ENCODE results near the gene DUSP6. TPM values are rescaled to one million over a fixed set of nuclear protein-coding genes. Genes with fewer than 3 reads are reported as not detected.
A peak's percentile ranks its signal among the peaks of the same experiment; 100 is the strongest.

The DUSP6 gene
- total RNA-seq, 1 donor from 2014 or later, result 108 TPM

- Mint-ChIP-seq H3K27ac (peak overlapping the region; percentile 96), H3K4me3 (peak overlapping the region; percentile 83), H3K36me3 (ENCODE audit: low read depth) (peaks cover 22% of the 10 kb centered on the region), H3K27me3 (ENCODE audit: insufficient read depth) (peaks cover 5% of the 10 kb centered on the region), H3K4me1 (ENCODE audit: low read depth) (peaks cover 33% of the 10 kb centered on the region), H3K9me3 (no peaks in the 10 kb centered on the region)
- intact Hi-C loops (cut with micrococcal nuclease), result loop anchor here (1.0 to 5.0 kb wide), 6 partner anchors 21 to 508 kb away; no protein-coding TSS in a partner anchor
- DNase-seq (ENCODE audit: low spot score), result peak; percentile 75
These were observed 1.7 kb upstream of the DUSP6 start for GRCh38 chr12:89353823-89354611.

GRCh38 chr12:89353188-89353822 is 1.0 kb upstream of the DUSP6 start:
- intact Hi-C loops (cut with micrococcal nuclease), result loop anchor here (2.0 to 5.0 kb wide), 2 partner anchors 93 to 509 kb away; no protein-coding TSS in a partner anchor
- H3K9me3 Mint-ChIP-seq, result no peaks in the 10 kb centered on the region
- peak; percentile 38 for DNase-seq (ENCODE audit: low spot score)
- peaks cover 29% of the 10 kb centered on the region for H3K36me3 Mint-ChIP-seq (ENCODE audit: low read depth)
- H3K27ac Mint-ChIP-seq, result peak overlapping the region; percentile 97
- H3K4me1 Mint-ChIP-seq (ENCODE audit: low read depth), result peaks cover 40% of the 10 kb centered on the region
- peaks cover 5% of the 10 kb centered on the region for H3K27me3 Mint-ChIP-seq (ENCODE audit: insufficient read depth)
- peak overlapping the region; percentile 98 for H3K4me3 Mint-ChIP-seq

- Mint-ChIP-seq H3K4me1 (ENCODE audit: low read depth) (peaks cover 51% of the 10 kb centered on the region), H3K27ac (peak overlapping the region; percentile 97), H3K27me3 (ENCODE audit: insufficient read depth) (peaks cover 1% of the 10 kb centered on the region), H3K9me3 (no peaks in the 10 kb centered on the region), H3K4me3 (peak overlapping the region; percentile 98), H3K36me3 (ENCODE audit: low read depth) (peaks cover 40% of the 10 kb centered on the region)
- DNase-seq (ENCODE audit: low spot score), result no peak
- intact Hi-C loops (cut with micrococcal nuclease), result loop anchor here (1.0 to 5.0 kb wide), 15 partner anchors 18 to 1210 kb away; partner anchors contain the start of genes CEP290, POC1B and TMTC3
These were observed 134 bp downstream of the DUSP6 start for GRCh38 chr12:89352242-89352491.

DNA sequence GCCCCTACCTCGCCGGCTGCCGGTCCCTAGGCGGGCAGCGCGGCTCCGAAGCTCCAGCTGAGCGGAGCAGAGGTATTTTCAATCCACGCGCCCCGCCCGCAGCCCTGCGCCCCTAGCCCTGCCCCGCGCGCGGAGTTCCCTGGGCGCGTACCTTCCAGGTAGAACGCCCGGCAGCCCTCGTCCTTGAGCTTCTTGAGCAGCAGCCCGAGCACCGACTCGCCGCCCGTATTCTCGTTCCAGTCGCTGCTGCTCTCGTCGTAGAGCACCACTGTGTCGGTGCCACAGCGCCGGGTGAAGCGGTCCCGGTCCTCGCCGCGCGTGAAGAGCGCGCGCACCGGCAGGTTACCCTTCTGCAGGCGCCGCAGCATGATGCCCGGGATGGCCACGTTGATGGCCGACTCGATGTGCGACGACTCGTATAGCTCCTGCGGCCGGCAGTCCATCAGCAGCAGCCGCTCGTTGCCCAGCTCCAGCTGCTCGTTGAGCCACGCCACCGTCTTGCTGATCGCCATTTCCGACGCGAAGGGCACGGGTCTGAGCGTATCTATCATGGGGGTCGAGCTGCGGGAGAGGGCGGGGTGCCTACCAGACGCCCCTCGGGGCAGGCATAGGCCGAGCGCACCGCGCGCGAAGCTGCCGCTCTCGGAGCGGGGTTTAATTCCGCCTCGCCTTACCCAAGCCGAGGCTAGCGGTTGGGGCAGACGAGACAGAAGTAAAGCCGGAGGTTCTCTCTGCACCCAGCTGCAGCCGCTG is 636 bp downstream of the DUSP6 start:
- Mint-ChIP-seq H3K4me1 (ENCODE audit: low read depth) (peaks cover 56% of the 10 kb centered on the region), H3K27ac (peak overlapping the region; percentile 97), H3K9me3 (no peaks in the 10 kb centered on the region), H3K27me3 (ENCODE audit: insufficient read depth) (no peaks in the 10 kb centered on the region), H3K36me3 (ENCODE audit: low read depth) (peaks cover 42% of the 10 kb centered on the region), H3K4me3 (peak overlapping the region; percentile 98)
- intact Hi-C loops (cut with micrococcal nuclease), result loop anchor here (1.0 to 5.0 kb wide), 15 partner anchors 17 to 1209 kb away; partner anchors contain the start of genes CEP290, POC1B and TMTC3
- DNase-seq (ENCODE audit: low spot score), result peak; percentile 37

GRCh38 chr12:89350630-89351488 is 1.4 kb downstream of the DUSP6 start:
- Mint-ChIP-seq H3K4me3 (peak overlapping the region; percentile 98), H3K27ac (peak overlapping the region; percentile 97), H3K36me3 (ENCODE audit: low read depth) (peaks cover 47% of the 10 kb centered on the region), H3K4me1 (ENCODE audit: low read depth) (peaks cover 62% of the 10 kb centered on the region), H3K27me3 (ENCODE audit: insufficient read depth) (no peaks in the 10 kb centered on the region), H3K9me3 (no peaks in the 10 kb centered on the region)
- DNase-seq (ENCODE audit: low spot score), result peak; percentile 35
- intact Hi-C loops (cut with micrococcal nuclease), result loop anchor here (5.0 kb wide), 1 partner anchor 511 kb away; no protein-coding TSS in a partner anchor

GRCh38 chr12:89350260-89350629 is 2.1 kb downstream of the DUSP6 start:
- H3K9me3 Mint-ChIP-seq, result no peaks in the 10 kb centered on the region
- intact Hi-C loops (cut with micrococcal nuclease), result loop anchor here (5.0 kb wide), 1 partner anchor 512 kb away; no protein-coding TSS in a partner anchor
- H3K27me3 Mint-ChIP-seq (ENCODE audit: insufficient read depth), result no peaks in the 10 kb centered on the region
- peaks cover 62% of the 10 kb centered on the region for H3K4me1 Mint-ChIP-seq (ENCODE audit: low read depth)
- no peak for DNase-seq (ENCODE audit: low spot score)
- H3K4me3 Mint-ChIP-seq, result peak overlapping the region; percentile 98
- H3K36me3 Mint-ChIP-seq (ENCODE audit: low read depth), result peaks cover 47% of the 10 kb centered on the region
- peak overlapping the region; percentile 97 for H3K27ac Mint-ChIP-seq

DNA sequence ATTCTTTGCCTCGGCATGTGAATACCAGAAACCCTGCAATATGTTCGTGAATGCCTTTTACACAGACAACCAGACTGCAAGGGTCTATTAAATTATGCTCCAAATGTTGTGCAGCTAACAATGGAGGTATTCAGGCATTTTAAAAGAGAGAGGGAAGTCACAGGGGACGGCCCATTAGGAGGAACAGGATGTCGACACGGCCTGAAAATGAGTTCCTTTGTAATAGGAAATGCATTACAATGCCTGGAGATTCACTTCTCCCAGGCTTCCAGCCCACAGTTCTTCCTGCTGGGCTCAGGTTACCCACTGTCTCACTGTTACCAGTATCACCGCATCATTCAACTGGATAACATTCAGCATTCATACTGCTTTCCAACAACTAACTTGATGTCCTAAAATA is 2.5 kb downstream of the DUSP6 start:
- Mint-ChIP-seq H3K9me3 (no peaks in the 10 kb centered on the region), H3K36me3 (ENCODE audit: low read depth) (peaks cover 47% of the 10 kb centered on the region), H3K4me1 (ENCODE audit: low read depth) (peaks cover 59% of the 10 kb centered on the region), H3K27me3 (ENCODE audit: insufficient read depth) (no peaks in the 10 kb centered on the region), H3K4me3 (peak overlapping the region; percentile 98), H3K27ac (peak overlapping the region; percentile 97)
- no peak for DNase-seq (ENCODE audit: low spot score)
- intact Hi-C loops (cut with micrococcal nuclease), result loop anchor here (5.0 kb wide), 2 partner anchors 43 to 512 kb away; no protein-coding TSS in a partner anchor

DNA sequence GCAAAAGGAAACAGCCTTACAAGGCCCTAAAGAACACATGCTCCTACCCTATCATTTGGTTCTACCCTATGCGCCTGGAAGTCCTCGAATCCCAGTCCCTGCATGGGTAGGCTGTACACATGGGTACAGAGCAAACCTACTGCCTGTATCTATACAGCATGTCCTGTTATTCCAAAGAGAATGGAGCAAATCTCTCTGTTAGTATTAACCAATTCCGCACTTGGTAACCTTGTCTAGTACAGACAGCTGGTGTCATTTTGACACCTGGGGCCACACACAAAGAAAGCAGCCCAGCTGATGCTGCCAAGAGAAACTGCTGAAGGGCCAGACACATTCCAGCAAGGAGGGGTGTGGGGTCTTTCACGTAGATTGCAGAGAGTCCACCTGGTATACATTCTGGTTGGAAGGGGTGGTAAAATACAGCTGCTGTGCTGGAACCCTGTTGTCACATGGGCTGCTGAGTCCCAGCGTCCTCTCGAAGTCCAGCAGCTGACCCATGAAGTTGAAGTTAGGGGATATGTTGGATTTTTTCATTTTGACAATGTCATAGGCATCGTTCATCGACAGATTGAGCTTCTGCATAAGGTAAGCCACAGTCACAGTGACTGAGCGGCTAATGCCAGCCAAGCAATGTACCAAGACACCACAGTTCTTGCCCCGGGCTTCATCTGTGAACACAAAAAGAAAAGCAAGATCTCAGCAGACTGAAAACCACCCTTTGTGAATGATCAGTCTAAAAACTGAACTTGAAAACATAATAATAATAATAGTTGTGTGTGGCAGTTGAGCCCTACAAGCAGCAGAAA is 3.2 kb downstream of the DUSP6 start:
- no peaks in the 10 kb centered on the region for H3K27me3 Mint-ChIP-seq (ENCODE audit: insufficient read depth)
- H3K9me3 Mint-ChIP-seq, result no peaks in the 10 kb centered on the region
- intact Hi-C loops (cut with micrococcal nuclease), result loop anchor here (5.0 kb wide), 1 partner anchor 42 kb away; no protein-coding TSS in a partner anchor
- peak overlapping the region; percentile 73 for H3K27ac Mint-ChIP-seq
- H3K4me1 Mint-ChIP-seq (ENCODE audit: low read depth), result peaks cover 59% of the 10 kb centered on the region
- H3K36me3 Mint-ChIP-seq (ENCODE audit: low read depth), result peaks cover 49% of the 10 kb centered on the region
- peak overlapping the region; percentile 98 for H3K4me3 Mint-ChIP-seq
- no peak for DNase-seq (ENCODE audit: low spot score)

- Mint-ChIP-seq H3K36me3 (ENCODE audit: low read depth) (peaks cover 56% of the 10 kb centered on the region), H3K9me3 (no peaks in the 10 kb centered on the region), H3K27me3 (ENCODE audit: insufficient read depth) (no peaks in the 10 kb centered on the region), H3K4me3 (peak overlapping the region; percentile 80), H3K4me1 (ENCODE audit: low read depth) (peaks cover 62% of the 10 kb centered on the region), H3K27ac (peak overlapping the region; percentile 88)
- no peak for DNase-seq (ENCODE audit: low spot score)
- intact Hi-C loops (cut with micrococcal nuclease), result loop anchor here (5.0 kb wide), 1 partner anchor 40 kb away; no protein-coding TSS in a partner anchor
These were observed 4.9 kb downstream of the DUSP6 start for GRCh38 chr12:89347325-89347829.

DNA sequence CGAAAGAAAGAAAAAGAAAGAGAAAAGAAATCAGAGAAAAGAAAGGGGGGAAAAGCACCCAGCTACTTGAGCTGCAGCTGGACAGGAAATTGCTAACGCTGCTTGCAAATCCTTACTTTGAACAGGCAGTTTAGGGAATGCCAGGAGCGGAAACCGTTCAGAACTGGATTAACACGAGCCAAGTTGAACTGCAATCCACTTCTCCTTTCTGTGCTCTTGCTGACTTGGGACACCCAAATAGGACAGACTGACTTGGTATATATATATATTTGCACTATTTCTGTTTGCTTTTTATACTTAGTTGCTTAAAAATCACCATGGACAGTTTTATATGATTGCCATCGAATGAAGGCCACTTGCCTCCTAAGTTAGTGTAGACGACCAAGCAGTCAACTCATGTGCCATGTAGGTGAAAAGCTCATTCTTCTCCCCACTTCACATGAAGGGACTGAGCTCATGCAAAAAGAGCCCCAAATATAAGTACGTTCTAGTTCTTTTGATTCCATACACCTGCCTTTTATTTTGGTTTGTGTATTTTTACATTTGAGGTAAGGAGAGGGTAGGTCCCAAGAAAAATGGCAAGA is 5.5 kb downstream of the DUSP6 start:
- H3K27me3 Mint-ChIP-seq (ENCODE audit: insufficient read depth), result no peaks in the 10 kb centered on the region
- peaks cover 56% of the 10 kb centered on the region for H3K36me3 Mint-ChIP-seq (ENCODE audit: low read depth)
- H3K4me3 Mint-ChIP-seq, result peak overlapping the region; percentile 80
- DNase-seq (ENCODE audit: low spot score), result no peak
- peaks cover 63% of the 10 kb centered on the region for H3K4me1 Mint-ChIP-seq (ENCODE audit: low read depth)
- peak overlapping the region; percentile 88 for H3K27ac Mint-ChIP-seq
- H3K9me3 Mint-ChIP-seq, result peaks cover 2% of the 10 kb centered on the region
- intact Hi-C loops (cut with micrococcal nuclease), result loop anchor here (1.0 to 5.0 kb wide), 2 partner anchors 40 to 209 kb away; no protein-coding TSS in a partner anchor
